Measurements from ENCODE around the gene KBTBD3. TPM values are rescaled to one million over a fixed set of nuclear protein-coding genes. Genes with fewer than 3 reads are reported as not detected.

Gene KBTBD3
- total and polyA plus RNA-seq, 4 donors: 1.0 to 12.4 (median 2.4) TPM

- H3K9me3 ChIP-seq (ENCODE audit: control insufficient read depth in 4 of 4, low read length in 3 of 4): no peaks in the 10 kb centered on the region
- no peak overlapping the region for H3K9ac ChIP-seq (ENCODE audit: low read depth in 1 of 2, low read length in 2 of 2)
- H3K27me3 ChIP-seq (ENCODE audit: control insufficient read depth in 4 of 4, insufficient read depth in 4 of 4, low read length in 3 of 4): no peaks in the 10 kb centered on the region
- no peaks in the 10 kb centered on the region for H3K36me3 ChIP-seq (ENCODE audit: control insufficient read depth in 4 of 4, insufficient read depth in 3 of 4, low read depth in 1 of 4, low read length in 3 of 4)
- no peak overlapping the region for H3K4me3 ChIP-seq (ENCODE audit: low read depth in 1 of 3, low read length in 3 of 3)
- no peak overlapping the region for H3K27ac ChIP-seq (ENCODE audit: low read depth in 1 of 2, low read length in 2 of 2)
- TF ChIP-seq HNF4A (conservative IDR thresholded peaks at IDR 0.05) (no peak), SP1 (IDR thresholded peaks at IDR 0.05) (no peak), TAF1 (conservative IDR thresholded peaks at IDR 0.05) (no peak), ZBTB33 (IDR thresholded peaks at IDR 0.05) (no peak), FOXA1 (IDR thresholded peaks at IDR 0.05) (no peak), JUND (IDR thresholded peaks at IDR 0.05) (no peak), REST (IDR thresholded peaks at IDR 0.05) (no peak), ATF3 (IDR thresholded peaks at IDR 0.05) (no peak), HNF4G (IDR thresholded peaks at IDR 0.05) (no peak), MAX (IDR thresholded peaks at IDR 0.05) (no peak), RAD21 (IDR thresholded peaks at IDR 0.05) (no peak), CTCF (IDR thresholded peaks at IDR 0.05; ENCODE audit: low read depth, low read length, missing input control) (no peak), RXRA (IDR thresholded peaks at IDR 0.05) (no peak), NR2F2 (IDR thresholded peaks at IDR 0.05) (no peak), YY1 (IDR thresholded peaks at IDR 0.05) (no peak), FOXA2 (IDR thresholded peaks at IDR 0.05) (no peak), EGR1 (IDR thresholded peaks at IDR 0.05; ENCODE audit: low read depth in 2 of 2) (no peak), GABPA (IDR thresholded peaks at IDR 0.05 in 1 of 2, conservative IDR thresholded peaks at IDR 0.05 in 1 of 2) (no peak)
- H3K4me1 ChIP-seq (ENCODE audit: control insufficient read depth in 4 of 4, insufficient read depth in 4 of 4, low read length in 3 of 4): no peaks in the 10 kb centered on the region
- no peak for DNase-seq (ENCODE audit: low spot score)
Observed at GRCh38 chr11:106063009-106063408, 14.1 kb downstream of the KBTBD3 start.

All from liver (tissue), 9 donors.